ENCODE measurements around the gene CDH1.
"Not testable (repeated sequence)": the region's sequence is repeated elsewhere in the genome, so short reads cannot be mapped to it uniquely, and the experiment has no call there.

Gene CDH1

DNA sequence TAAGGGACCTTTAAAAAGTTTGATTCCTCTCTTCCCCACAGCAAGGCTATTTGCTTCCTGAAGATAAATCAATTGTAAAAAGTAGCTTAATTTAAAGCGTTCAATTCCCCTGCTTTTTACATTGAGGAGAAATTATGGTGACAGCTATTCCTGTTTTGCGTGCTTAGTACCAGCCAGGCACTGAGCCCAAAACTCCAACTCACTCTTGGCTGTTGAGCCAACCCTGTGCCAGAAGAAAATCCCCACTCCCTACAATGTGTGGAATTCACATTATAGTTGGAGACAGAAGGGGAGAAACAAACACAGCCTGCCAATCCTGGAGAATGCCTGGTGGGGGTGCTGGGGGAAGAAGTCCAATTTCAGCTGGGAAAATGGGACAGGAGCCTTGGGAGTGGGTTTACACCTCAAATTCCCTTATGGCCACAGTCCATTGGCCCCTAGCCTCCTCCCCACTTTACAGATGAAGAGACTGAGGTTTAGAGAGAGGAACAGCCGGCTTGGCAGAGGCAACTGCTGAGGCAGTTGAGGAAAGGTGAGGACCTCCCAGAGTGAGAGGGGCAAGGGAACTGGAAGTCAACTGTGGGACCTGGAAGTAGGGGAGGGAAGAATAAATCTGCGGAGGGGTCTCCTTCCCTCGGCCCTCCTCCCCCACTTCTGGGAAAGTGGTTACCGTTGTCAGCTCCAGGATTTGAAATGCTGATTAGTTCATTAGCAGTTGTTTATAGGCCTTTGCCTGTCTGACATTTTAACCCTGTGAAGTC lies 26.1 kb downstream of the CDH1 start:
- no peak for DNase-seq

DNA sequence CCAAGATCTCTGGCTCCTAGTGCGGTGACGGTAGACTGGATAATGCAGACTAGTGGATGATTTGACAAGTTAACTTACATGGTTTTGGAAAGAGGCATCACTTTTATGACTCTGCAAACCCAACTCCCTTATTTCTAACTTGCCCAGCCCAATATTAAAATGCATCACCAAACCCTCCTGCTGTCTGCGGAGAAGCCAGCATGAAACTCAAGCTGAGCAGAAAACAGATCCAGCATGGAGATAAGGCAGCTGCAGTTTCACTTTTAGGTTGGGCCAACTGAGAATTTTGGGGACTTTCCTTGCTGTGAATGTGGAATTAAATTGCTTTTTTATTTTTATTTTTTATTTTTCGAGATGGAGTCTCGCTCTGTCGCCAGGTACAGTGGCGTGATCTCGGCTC lies 27.8 kb downstream of the CDH1 start:
- DNase-seq = no peak

DNA sequence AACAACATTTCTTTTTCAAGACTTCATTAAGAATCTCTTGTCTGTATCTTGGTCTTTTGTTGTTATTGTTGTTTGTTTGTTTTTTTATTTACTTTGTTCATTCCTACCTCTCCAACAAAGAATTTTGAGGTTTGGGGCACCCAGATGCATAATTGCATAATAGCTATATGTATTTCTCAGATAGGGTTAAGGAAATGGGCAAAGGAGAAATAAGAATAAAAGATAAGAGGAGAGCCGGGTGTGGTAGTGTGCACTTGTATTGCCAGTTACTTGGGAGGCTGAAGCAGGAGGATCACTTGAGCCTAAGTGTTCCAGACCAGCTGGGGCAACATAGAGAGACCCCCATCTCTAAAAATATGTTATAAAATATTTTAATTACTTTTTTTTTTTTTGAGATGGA lies 30.5 kb downstream of the CDH1 start:
- DNase-seq = no peak

DNA sequence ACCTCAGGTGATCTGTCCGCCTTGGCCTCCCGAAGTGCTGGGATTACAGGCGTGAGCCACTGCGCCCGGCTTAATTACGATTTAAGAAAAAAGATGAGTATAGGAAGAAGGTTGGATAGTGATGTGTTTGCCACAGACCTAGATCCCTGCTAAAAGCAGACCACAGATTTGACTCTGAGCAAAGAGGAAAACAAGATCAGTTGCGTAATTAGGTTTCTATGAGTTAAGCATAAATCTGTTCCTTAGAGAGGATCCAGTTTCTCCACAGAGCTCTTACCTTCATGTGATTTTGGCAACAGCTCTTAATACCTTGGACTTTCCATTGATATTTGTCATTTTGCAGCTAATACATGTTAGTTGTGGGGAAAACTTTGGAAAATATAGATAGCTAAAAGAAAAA lies 31.1 kb downstream of the CDH1 start:
- no peak for DNase-seq

DNA sequence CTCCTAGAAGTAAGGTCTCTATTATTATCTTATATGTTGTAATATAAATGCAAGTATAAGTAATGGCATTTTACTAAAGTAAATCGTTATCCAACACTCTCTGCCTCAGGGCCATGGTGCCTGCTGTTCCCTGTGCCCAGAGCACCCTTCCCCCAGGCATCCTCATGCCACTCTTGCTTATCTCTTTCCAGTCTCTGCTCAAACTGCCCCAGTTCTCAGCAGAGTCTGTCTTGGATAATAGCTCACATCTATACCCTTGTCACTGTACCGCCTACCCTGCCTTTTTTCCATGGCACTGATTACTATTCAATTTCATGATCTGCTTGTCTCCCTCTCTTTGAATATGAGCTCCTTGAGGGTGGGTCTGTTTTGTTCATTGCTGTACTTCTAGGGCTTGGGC lies 31.7 kb downstream of the CDH1 start:
- no peak for DNase-seq

DNA sequence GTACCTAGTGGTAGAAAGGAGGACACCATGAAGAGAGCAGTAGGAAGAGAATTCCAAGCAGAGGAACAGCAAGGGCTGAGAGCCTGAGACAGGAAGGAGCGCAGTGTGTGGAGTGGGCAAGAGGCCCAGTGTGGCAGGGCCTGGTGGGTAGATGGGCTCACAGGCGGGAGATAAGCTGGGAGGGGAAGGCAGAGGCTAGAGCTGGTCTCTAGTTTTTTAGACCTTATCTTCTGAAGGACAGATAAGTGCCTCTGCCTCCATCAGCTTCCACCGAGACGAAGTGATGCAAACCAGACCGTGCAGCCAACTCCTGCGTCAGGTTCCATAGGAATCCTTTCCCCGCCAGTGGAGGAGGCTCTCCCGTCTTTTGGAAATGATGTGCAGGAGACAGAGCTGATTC lies 33.6 kb downstream of the CDH1 start:
- no peak for DNase-seq

DNA sequence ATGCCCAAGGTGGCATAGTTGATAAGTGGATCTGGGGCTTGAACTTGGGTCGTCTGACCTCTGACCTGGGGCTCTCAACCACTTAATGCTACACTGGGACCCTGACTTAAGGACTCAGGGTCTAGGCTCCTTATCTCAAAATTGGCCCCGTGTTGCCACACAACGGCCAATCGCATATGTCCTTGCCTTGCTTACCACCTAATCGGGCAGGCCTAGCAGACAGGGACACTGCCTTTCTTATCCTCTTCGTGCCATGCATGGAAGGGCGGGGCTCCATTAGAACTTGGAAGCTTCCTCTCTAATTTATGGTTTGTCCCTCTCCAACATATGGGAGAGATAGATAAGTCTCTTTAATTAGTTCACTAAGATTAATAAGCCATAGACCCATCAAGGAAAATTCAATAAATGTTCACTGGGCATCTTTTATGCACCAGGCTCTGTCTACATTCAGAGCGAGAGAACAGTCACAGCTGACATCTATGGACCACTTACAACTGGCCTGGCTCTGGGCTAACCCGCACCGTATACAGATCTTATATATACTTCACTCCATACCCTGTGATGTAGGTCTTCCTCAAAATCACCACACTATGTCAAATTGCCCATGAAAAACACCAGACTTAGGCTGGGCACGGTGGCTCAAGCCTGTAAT lies 35.1 kb downstream of the CDH1 start:
- DNase-seq = no peak

DNA sequence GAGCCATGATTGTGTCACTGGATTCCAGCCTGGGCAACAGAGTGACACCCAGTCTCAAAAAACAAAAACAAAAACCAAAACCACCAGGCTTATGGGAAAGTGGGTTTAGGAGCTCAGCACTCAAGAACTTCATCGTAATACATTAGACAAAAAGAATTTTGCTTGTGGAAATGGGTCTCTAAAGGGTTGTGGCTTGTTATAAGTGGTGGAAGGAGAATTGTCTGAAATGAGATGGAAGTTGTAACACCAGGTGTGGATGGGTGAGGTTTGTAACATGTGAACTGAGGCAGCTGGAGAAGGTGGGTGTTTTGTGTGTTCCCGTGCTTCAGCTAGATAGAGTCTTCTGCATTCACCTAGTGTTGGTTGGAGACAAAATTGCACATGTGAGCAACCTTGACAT lies 35.8 kb downstream of the CDH1 start:
- no peak for DNase-seq

DNA sequence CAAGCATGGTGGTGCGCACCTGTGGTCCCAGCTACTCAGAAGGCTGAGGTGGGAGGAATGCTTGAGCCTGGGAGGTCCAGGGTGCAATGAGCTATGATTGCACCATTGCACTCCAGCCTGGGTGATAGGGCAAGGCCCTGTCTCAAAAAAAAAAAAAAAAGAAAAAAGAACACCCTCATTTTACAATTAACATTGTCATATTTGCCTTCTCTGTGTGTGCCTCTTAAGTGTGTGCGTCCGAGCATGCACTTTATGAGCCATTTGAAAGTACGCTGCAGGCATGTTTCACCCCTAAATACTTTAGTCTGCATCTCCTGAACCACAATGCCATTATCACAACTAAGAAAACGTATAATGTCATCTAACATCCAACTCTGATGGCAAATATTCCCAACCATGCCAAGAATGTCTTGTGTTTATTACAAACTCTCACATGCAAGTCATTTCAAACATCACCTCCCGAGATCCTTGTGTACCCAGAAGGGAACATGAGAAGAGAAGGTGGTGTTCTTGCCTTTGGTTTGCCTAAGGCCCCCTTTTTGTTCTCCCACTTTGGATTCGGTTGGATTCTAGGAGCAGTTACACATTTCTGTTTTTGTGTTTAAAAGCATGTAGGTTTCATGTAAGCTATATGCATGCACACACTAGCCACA lies 38.0 kb downstream of the CDH1 start:
- DNase-seq = no peak

DNA sequence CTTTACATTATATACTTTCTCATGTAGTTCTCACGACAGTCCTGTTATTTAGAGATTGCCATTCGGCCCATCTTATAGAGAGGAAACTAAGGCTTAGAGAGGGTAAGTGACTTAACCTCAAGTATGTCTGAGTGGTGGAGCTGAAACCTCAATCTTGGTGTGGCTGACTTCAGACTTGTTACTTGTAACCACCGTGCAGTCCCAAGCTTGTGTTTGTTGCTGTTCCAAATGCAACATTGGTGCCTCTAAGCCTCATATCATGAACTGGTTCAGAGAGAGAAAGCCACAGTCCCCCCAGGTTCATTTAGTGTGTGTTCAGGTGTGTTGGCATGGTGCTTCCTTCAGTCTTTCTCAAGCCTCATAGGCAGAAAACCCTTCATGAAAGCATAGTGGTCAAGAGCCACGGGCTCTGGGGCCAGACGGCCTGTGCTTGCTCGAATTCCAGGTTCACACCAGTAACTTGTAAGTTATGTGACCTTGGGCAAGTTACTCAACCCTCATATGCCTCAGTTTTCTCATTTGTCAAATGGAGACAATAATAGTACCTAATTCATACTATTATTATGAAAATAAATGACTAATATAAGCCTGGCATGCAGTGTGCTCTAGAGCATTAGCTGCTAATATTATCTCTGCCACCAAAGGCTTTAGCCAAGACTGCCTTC lies 39.9 kb downstream of the CDH1 start:
- DNase-seq = no peak

DNA sequence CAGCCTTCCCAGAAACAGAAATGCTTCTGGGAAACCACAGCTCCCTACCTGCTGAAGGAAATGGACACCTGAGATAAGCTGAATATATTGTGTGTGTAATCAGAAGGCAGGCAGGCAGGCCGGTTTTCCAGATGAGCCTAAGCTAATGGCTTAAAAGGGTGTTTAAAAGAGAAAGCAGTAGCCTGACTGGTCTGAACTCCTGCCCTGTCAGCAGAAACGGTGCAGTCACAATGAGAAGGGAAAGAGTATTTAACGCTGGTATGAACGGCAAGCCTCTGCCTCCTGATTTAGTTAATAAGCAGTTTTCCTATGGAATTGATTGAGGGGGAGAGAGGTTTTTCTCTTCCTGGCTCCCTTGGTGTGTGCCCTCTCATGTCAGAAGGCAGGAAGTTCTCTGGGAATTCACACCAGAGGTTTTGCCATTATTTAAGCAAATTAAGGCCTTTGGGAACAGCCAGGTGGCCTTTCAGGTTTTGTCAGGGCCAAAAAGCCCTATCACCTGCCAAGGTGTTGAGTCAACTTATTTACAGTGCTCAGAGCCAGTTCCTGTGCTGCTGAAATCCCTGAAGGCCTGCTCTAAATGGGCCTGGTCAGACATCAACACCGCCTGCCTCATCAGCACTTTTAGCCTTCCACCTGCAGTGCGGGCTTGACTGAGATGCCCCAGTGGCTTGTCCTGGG lies 41.6 kb downstream of the CDH1 start:
- DNase-seq = no peak

DNA sequence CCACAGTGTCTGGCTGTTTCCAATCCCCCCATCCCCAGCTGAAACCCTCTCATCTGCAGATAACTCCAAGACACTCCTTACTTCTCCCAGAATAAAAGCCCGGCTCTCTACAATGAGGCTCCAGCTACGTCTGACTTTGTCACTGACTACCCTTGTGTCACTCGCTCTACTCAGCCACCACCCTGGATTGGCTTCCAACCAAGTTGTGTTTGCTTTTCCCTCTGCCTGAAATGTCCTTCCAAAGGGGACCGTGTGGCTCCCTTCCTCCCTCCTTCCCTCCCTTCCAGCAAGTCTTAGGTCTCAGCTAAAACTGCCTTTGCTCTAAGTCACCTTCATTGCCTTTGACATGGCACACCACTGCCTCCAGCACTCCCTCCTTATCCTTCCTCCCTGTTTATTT lies 42.8 kb downstream of the CDH1 start:
- peak; percentile 20 for DNase-seq

DNA sequence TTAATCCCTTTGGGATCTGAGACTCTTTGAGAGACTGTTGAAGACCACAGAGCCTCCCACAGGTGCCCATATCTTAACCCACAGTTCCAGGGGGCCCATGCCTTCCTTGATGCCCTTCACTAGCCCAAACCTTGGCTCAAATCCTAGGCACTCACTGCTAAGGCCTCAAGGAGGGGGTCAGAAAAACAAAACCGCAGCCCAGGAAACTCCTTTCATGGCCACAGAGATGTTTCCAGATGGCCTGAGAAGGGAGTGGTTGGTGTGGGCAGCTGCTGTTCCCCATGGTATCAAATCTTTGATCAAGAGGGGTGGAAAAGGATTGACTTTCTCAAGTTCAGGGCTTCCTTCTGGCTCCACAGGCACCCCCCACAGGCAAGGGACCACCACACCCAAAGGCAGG lies 44.7 kb downstream of the CDH1 start:
- no peak for DNase-seq

DNA sequence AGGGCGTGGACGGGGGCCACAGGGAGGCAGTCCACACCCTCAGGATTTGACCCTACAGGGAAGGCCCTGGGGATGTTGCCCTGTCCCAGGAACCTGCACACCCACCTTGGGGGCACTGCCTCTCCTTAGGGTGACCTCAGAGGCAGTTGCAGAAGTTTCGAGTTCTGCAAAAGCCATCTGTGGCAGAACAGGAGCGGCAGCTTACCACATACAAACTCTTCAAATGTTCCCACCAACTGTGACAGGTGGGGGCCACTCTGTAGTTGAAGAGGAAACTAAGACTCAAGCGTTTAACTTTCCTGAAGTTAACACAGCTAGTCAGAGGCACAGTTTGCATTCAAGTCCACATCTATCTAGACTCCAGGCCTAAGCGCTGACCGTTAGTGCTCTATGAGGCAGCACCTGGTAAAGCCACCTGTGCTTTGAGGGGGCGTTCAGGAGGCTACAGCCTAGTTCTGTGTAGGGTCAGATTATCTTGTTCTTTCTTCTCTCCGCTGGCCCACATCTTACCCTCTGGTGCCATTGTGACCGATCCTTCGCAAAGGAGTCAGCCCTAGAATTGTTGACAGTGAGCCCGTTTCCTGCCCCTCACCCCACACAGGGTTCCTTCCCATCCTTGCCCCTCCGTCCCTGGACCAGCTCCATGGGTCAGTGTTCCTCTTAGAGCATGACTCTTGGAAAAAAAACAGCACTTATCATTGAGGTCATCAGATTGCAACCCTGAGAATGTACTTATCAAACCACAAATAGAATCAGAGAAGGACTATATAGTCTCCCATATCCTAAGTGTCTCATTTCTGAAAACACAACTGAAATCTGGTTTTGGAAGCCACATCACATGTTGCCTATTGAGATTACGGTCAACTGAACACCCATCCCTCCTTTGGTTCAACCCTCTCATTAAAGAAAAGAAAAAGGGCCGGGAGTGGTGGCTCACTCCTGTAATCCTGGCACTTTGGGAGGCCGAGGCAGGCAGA lies 45.4 kb downstream of the CDH1 start:
- DNase-seq = no peak

DNA sequence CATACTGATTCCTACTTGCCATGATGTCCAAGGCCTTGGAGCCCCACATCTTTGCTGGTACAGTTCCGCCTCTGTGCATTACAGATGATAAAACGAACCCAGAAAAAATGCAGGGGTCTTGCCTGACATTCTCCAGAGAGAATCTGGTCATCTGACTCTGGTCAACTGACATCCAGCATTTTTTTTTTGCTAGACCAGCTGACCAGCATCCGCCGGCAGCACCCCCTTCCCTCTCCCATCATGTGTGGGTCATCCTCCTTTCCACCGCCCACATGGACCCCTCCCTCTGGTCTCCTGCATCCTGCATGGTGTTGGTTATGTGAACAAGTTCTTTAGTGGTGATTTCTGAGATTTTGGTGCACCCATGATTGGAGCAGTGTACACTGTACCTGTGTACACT lies 47.1 kb downstream of the CDH1 start:
- no peak for DNase-seq

DNA sequence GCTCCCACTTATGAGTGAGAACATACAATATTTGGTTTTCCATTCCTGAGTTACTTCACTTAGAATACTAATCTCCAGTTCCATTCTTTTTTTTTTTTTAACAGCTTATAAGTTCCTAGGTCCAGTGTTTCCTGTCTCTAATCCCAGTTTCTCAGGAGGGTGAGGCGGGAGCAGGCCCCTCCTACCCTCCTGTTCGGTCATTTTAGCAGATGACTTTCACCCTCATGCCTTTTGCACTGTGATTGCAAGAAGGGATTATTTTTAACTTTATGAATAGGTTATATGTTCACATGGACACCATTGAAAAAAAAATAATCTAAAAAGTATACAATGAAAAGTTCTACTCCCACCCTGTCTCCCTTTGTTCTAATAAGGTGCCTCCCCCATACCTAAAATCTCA lies 47.6 kb downstream of the CDH1 start:
- no peak for DNase-seq

DNA sequence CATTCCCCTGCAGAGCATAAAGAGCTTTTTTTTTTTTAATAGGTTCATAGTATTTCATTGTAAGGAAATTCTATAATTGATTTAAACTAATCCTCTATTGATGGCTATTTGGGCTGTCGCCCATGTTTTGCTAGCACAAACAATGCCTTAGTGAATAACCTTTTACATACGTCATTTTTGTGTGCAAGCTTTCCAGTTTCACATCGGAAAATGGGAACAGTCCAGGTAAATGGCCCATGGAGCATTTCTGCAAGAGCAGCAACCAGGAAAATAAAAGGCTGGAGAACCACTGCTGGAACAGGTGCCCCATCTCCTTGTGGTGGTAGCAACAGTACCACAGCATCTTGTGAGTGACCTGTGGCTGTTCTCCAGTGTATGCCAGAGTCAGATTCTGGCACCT lies 48.6 kb downstream of the CDH1 start:
- no peak for DNase-seq

DNA sequence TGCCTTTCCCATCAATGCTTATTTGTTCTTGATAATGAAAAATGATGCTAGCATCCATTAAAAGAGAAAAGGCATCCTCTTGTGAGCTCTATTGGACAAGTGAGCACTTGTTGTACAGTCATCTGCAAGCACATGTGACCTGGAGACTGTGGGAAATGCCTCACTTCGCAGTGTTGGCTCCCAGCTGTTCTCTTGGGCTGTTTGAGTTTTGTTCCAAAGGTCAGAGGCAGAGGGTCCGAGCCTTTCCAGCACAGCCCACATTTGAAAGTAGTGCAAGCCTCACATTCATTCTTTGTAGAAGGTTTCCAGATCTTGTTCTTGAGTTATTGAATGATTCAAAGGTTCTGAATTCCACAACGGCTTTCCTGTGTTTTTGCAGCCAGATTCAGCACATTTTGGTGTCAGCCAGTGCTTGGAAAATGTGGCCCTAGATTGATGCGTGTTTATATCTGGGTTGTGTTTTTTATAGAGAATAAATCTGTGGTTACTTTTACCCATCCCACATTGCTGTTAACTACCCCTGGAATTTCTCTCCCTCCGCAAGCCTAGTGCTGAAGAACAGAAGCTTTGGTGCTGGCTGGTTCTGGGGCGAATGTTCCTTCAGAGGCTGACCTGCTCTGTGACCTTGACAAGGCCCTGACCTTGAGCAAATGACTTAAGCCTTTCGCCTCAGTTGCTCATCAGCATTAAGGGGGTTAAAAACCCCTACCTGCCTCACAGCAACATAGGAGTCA lies 49.8 kb downstream of the CDH1 start:
- DNase-seq = no peak

DNA sequence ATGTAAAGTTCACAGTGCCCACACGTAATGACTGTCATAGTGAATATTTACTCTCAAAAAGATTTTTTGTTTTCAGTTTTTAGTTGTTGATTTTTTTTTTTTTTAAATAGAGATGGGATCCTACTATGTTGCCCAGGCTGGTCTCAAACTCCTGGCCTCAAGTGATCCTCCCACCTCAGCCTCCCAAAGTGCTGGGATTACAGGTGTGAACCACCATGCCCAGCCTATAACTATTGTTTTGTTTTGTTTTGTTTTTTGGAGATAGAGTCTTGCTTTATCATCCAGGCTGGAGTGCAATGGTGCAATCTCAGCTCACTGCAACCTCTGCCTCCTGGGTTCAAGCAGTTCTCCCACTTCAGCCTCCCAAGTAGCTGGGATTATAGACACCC lies 50.3 kb downstream of the CDH1 start:
- not testable (repeated sequence) for DNase-seq

DNA sequence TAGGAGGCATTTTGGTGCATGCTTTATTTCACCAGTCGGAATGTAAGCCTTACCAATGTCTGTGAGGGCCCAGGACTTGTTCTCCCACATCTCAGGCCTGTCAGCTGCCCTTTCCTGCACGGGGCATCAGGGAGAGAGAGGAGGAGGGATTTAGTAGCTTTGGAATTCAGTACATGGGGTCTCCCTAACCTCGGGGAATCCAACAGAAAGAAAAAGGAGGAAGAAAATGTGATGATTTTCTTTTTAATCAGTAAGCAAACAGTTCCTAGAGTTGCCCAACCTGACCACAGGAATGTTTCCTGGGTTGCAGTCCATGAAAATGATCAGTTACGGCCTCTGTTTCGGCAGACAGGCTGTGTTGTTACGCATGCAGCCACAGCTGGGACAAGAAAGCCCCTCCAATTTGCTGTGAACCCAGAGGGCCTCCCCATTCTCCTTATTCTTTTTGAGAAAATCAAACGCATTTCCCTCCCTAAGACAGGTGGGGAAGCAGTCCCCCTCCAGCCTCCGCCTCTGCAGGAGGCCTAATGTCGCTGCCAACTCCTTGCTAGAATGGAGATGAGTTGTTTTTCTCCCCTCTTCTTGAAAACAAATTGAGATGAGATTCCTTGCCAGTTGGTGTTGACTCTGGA lies 53.2 kb downstream of the CDH1 start:
- DNase-seq = no peak

DNA sequence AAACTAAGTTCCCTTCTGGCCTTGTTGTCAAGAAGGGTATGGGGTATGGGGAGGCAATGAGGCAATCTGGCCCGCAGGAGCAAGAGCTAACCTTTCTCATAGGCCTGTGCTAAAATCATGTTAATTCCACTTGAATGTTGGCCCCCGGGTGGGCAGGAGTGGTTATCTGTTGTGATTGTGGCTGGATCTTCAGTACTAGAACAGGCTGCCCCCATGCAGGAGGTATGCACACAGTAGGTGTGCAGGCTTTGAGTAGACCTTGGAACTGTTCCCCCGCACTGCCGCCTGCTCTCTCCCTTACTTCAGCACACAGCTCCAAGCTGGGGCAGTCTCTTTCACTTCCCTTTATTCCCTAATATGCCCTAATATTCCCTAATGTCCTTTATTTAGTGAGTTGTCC lies 53.9 kb downstream of the CDH1 start:
- no peak for DNase-seq
